Muscle of back (tissue), 11 donors: Measurements from ENCODE around the gene LYPD5. TPM values are rescaled to one million over a fixed set of nuclear protein-coding genes. Genes with fewer than 3 reads are reported as not detected.
"Not testable (repeated sequence)": the region's sequence is repeated elsewhere in the genome, so short reads cannot be mapped to it uniquely, and the experiment has no call there.

ENCODE experiments used
- DNase-seq, 3 donors: peaks; one replicate each; pipeline versions ENCODE4 v3.0.0 to v3.0.0-alpha.2; 2013
- polyA plus RNA-seq, 10 donors: library from polyadenylated mRNA; unstranded; fragments of 120-200 nt; gene quantifications; one replicate each; pipeline ENCODE4 v1.2.1, GENCODE V29; 2013; ENCODE audit not compliant: insufficient read length in 10 of 10

Gene LYPD5
- polyA plus RNA-seq, 10 donors, result 0.31 to 0.74 (median 0.53) TPM

- no peak for DNase-seq
Observed at GRCh38 chr19:43779147-43779819, 23.0 kb downstream of the LYPD5 start.

GRCh38 chr19:43778651-43779050 lies 23.6 kb downstream of the LYPD5 start:
- no peak for DNase-seq

GRCh38 chr19:43777163-43777695 lies 25.0 kb downstream of the LYPD5 start:
- peak in 1 of 3 donors; percentile 38 for DNase-seq

- DNase-seq, result no peak
Observed at GRCh38 chr19:43776286-43776685, 26.0 kb downstream of the LYPD5 start.

GRCh38 chr19:43775299-43775890 lies 26.9 kb downstream of the LYPD5 start:
- DNase-seq, result no peak

GRCh38 chr19:43774940-43775258 lies 27.3 kb downstream of the LYPD5 start:
- DNase-seq, result not testable (repeated sequence)

GRCh38 chr19:43774103-43774939 lies 27.9 kb downstream of the LYPD5 start:
- DNase-seq, result peak; percentile 43 to 83 (median 71)

- no peak for DNase-seq
Observed at GRCh38 chr19:43773725-43774102, 28.5 kb downstream of the LYPD5 start.

GRCh38 chr19:43769256-43769655 lies 33.0 kb downstream of the LYPD5 start:
- DNase-seq, result no peak

GRCh38 chr19:43768273-43769050 lies 33.8 kb downstream of the LYPD5 start:
- DNase-seq, result no peak

GRCh38 chr19:43767818-43768217 lies 34.4 kb downstream of the LYPD5 start:
- DNase-seq, result no peak

- DNase-seq, result no peak
Observed at GRCh38 chr19:43767316-43767715, 34.9 kb downstream of the LYPD5 start.

- DNase-seq, result no peak
Observed at GRCh38 chr19:43766755-43767043, 35.5 kb downstream of the LYPD5 start.

- DNase-seq, result peak; percentile 67 to 92 (median 81)
Observed at GRCh38 chr19:43765109-43765876, 37.0 kb downstream of the LYPD5 start.

GRCh38 chr19:43764684-43765083 lies 37.6 kb downstream of the LYPD5 start:
- not testable (repeated sequence) for DNase-seq

GRCh38 chr19:43763473-43763939 lies 38.7 kb downstream of the LYPD5 start:
- DNase-seq, result no peak

- no peak for DNase-seq
Observed at GRCh38 chr19:43762814-43763213, 39.4 kb downstream of the LYPD5 start.

GRCh38 chr19:43760941-43761340 lies 41.3 kb downstream of the LYPD5 start:
- no peak for DNase-seq

GRCh38 chr19:43759515-43759914 lies 42.7 kb downstream of the LYPD5 start:
- no peak for DNase-seq

- peak; percentile 79 to 91 (median 88) for DNase-seq
Observed at GRCh38 chr19:43755256-43755801, 46.9 kb downstream of the LYPD5 start.
